ENCODE measurements around the gene RASGEF1C.

DNA sequence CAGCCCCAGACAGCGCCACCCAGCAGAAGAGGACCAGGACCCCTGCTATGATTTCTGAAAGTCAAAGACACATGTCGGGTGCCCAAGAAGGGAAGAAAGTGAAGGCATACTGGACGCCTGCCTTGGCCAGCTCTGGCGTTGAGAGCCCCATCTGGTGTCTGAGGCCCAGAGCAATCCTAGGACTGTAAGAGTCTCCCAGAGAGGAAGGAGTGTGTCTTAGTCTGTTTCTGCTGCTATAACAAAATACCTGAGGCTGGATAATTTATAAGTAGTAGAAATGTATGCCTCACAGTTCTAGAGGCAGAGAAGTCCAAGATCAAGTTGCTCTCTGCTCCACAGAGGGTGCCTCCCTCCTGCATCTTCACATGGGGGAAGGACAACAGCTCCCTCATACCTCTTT is 10.8 kb downstream of the RASGEF1C start:
- no peak for TF ChIP-seq SUZ12 (IDR thresholded peaks at IDR 0.05; ENCODE audit: unreplicated experiment)
- TF ChIP-seq BCL11A (IDR thresholded peaks at IDR 0.05; ENCODE audit: low read depth, low read length): no peak
- no peak for TF ChIP-seq CEBPB (IDR thresholded peaks at IDR 0.05; ENCODE audit: borderline replicate concordance in 1 of 2, low read depth in 2 of 2, low read length in 2 of 2)
- no peak for TF ChIP-seq POLR2A (IDR thresholded peaks at IDR 0.05; ENCODE audit: low read depth, low read length)
- TF ChIP-seq YY1 (IDR thresholded peaks at IDR 0.05; ENCODE audit: low read depth, low read length): no peak
- no peak for TF ChIP-seq POLR2AphosphoS5 (IDR thresholded peaks at IDR 0.05; ENCODE audit: low read length)
- TF ChIP-seq, protein P1, sequence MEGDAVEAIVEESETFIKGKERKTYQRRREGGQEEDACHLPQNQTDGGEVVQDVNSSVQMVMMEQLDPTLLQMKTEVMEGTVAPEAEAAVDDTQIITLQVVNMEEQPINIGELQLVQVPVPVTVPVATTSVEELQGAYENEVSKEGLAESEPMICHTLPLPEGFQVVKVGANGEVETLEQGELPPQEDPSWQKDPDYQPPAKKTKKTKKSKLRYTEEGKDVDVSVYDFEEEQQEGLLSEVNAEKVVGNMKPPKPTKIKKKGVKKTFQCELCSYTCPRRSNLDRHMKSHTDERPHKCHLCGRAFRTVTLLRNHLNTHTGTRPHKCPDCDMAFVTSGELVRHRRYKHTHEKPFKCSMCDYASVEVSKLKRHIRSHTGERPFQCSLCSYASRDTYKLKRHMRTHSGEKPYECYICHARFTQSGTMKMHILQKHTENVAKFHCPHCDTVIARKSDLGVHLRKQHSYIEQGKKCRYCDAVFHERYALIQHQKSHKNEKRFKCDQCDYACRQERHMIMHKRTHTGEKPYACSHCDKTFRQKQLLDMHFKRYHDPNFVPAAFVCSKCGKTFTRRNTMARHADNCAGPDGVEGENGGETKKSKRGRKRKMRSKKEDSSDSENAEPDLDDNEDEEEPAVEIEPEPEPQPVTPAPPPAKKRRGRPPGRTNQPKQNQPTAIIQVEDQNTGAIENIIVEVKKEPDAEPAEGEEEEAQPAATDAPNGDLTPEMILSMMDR (IDR thresholded peaks at IDR 0.05 in 2 of 3, conservative IDR thresholded peaks at IDR 0.05 in 1 of 3; ENCODE audit: control insufficient read depth in 2 of 3, extremely low read depth in 1 of 3, insufficient read depth in 1 of 3, low read depth in 3 of 3, low read length in 3 of 3): no peak
- no peak for TF ChIP-seq RFX5 (IDR thresholded peaks at IDR 0.05; ENCODE audit: low read depth, low read length)

Data from GM12878 (cell line).